Esophagus squamous epithelium (tissue), 4 donors: Measurements from ENCODE around the gene DDX39B.

ENCODE experiments used
- POLR2A ChIP-seq, 4 donors: fragments of 450-650 bp; IDR thresholded peaks; one replicate each; pipeline ENCODE4 v1.6.1; 2017; ENCODE audit warnings: antibody characterized with exemption in 4 of 4, mild to moderate bottlenecking in 4 of 4, moderate library complexity in 3 of 4
- TF ChIP-seq, protein P1 (sequence below), 6 experiments: fragments of 450-650 bp in 4 of 6; fragments of 200-600 bp in 2 of 6; sonication (generic) in 2 of 6; IDR thresholded peaks; one replicate each; pipeline ENCODE4 v1.5.1; 2016 to 2019; ENCODE audit warnings: antibody characterized with exemption in 6 of 6, mild to moderate bottlenecking in 4 of 6, moderate library complexity in 4 of 6

DNA sequence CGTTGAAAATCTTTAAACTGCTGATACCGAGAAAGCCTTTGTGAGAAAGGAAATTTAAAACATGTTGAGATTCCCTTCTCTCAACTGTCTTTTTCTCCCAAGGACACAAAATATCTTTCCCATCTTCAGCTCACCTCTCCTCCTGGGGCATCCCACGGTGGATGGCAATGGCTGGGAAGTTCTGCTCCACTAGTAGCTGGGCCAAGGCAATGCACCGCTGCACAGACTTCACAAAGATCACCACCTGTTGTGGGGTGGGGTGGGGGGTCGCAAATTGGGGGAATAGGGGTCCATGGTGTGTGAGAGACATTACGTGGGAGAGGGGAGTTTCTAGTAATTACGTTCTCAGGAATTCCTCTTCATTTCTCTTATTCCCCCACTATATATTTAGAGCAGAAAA lies 10.6 kb downstream of the DDX39B start:
- TF ChIP-seq, protein P1, sequence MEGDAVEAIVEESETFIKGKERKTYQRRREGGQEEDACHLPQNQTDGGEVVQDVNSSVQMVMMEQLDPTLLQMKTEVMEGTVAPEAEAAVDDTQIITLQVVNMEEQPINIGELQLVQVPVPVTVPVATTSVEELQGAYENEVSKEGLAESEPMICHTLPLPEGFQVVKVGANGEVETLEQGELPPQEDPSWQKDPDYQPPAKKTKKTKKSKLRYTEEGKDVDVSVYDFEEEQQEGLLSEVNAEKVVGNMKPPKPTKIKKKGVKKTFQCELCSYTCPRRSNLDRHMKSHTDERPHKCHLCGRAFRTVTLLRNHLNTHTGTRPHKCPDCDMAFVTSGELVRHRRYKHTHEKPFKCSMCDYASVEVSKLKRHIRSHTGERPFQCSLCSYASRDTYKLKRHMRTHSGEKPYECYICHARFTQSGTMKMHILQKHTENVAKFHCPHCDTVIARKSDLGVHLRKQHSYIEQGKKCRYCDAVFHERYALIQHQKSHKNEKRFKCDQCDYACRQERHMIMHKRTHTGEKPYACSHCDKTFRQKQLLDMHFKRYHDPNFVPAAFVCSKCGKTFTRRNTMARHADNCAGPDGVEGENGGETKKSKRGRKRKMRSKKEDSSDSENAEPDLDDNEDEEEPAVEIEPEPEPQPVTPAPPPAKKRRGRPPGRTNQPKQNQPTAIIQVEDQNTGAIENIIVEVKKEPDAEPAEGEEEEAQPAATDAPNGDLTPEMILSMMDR (IDR thresholded peaks at IDR 0.05): no peak
- TF ChIP-seq POLR2A (IDR thresholded peaks at IDR 0.05): no peak
